Activated T-cell treated with anti-CD3 and anti-CD28 coated beads, Interleukin-2, amount 50 U/mL, for 48 hours (primary cell): ENCODE results near the gene HAUS6.
A peak's percentile ranks its signal among the peaks of the same experiment; 100 is the strongest.
"Not testable (repeated sequence)": the region's sequence is repeated elsewhere in the genome, so short reads cannot be mapped to it uniquely, and the experiment has no call there.

ENCODE experiments used
- DNase-seq, 2 experiments: peaks; one replicate each; pipeline ENCODE4 v3.0.0-alpha.2; 2020

HAUS6 gene, protein sequence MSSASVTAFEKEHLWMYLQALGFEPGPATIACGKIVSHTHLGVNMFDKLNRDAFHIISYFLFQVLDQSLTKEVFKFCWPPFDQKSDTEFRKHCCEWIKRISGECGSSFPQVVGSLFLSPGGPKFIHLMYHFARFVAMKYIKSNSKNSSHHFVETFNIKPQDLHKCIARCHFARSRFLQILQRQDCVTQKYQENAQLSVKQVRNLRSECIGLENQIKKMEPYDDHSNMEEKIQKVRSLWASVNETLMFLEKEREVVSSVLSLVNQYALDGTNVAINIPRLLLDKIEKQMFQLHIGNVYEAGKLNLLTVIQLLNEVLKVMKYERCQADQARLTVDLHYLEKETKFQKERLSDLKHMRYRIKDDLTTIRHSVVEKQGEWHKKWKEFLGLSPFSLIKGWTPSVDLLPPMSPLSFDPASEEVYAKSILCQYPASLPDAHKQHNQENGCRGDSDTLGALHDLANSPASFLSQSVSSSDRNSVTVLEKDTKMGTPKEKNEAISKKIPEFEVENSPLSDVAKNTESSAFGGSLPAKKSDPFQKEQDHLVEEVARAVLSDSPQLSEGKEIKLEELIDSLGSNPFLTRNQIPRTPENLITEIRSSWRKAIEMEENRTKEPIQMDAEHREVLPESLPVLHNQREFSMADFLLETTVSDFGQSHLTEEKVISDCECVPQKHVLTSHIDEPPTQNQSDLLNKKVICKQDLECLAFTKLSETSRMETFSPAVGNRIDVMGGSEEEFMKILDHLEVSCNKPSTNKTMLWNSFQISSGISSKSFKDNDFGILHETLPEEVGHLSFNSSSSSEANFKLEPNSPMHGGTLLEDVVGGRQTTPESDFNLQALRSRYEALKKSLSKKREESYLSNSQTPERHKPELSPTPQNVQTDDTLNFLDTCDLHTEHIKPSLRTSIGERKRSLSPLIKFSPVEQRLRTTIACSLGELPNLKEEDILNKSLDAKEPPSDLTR

GRCh38 chr9:19102631-19103345 lies at the start of gene HAUS6:
HAUS6 (minus strand) TSS chr9:19102904; CDS start chr9:19102651, 253 bp downstream.
- DNase-seq = peak; percentile 95

- not testable (repeated sequence) for DNase-seq
Observed at GRCh38 chr9:19152160-19152498, 49.4 kb upstream of the HAUS6 start.

DNA sequence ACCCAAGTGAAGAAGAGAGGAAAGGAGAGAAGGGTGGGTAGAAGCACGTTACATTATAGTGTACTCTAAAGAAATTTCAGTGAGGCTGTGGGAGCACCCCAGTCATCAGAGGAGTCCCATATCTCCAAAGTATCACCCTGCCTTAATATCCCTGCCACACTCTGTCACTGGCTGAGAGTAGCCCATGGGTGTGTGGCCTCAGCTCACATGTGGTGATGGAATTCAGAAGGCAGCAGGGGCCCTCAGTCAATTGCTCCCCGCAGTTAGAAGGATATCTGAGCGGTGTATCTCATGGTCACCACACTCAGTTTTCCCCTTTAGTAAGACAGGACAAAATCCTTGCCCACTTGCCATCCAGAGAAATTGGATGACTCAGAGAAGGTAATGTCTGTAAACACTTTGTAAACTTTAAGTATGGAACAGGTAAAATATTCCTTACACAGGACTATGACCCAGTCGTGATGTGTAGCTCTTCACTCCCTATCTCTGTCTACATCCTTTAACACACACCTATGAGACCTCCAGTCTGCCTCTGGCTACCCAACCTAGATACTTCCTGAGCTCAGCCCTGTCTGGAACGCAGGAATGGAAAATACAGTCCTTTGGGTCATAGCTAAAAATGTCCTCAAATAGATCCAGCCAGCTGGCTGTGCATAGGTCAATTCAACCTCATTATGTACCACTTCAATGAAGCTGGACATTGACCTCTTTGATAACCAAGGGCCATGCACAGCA lies 48.9 kb upstream of the HAUS6 start:
- DNase-seq = no peak

DNA sequence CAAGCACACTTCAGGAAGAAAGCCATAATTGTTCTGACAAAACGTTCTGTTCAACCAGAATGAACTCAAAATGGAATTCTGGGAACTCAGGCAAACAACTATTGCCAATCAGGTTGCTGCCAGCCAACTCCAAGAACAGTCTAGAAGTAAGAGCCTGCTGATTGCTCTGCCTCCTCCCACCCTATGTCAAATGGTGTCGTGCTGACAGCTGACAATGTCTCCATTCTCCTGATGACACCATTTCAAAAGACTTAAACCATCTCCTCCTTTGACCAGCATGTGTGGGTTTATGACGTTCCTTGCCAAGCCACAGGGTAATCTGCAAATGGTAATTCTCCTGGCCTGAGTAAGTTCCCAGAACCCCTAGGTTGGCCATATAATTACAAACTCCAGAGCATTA lies 46.5 kb upstream of the HAUS6 start:
- no peak for DNase-seq

- no peak for DNase-seq
Observed at GRCh38 chr9:19148187-19148586, 45.5 kb upstream of the HAUS6 start.

DNA sequence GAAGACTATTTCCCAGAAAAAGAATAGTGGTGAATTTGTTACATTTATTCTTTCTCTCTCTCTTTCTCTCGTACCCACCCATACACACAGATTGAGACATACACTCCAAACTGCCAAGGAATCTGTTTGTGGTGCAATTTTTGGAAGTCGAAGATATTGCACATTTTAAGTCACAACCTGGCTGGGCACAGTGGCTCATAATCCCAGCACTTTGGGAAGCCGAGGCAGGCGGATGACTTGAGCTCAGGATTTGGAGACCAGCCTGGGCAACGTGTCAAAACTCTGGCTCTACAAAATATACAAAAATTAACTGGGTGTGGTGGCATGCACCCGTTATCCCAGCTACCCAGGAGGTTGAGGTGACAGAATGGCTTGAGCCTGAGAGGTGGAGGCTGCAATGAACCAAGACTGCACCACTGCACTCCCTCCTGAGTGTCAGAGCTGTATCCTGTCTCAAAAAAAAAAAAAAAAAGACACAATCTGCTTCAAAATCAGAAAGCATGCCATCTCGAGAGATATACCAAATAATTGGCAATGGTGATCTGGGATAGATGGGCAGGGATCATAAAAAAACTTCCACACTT lies 43.8 kb upstream of the HAUS6 start:
- DNase-seq = no peak

DNA sequence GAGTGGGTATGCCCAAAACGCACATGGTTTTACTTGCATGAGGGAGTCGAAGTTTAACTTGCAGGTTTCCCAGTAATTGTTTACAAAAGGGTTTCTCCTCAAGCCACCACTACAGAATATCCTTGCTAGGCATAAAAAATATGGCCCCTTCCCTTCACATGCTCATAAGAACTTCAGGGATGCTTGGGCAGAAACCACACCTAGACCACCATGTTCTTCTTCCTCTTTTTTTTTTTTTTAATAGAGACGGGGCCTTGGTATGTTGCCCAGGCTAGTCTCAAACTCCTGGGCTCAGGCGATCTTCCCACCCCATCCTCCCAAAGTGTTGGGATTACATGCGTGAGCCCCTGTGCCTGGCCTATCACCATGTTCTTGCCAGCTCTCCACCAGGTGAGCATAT lies 43.2 kb upstream of the HAUS6 start:
- no peak for DNase-seq

DNA sequence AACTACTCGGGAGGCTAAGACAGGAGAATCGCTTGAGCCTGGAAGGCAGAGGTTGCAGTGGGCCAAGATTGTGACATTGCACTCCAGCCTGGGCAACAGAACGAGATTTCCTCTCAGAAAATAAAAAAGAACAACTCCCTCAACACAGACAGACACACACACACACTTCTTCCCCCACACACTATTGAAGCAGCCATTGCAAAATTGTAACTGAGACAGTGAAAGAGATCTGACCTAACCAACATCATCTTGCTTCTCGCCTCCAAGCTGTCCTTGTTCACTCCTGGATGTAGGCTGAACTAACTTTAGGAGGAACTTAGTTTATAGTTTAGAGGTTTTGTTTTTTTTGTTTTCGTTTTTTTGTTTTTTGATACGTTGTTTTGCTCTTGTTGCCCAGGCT lies 37.6 kb upstream of the HAUS6 start:
- DNase-seq = no peak

DNA sequence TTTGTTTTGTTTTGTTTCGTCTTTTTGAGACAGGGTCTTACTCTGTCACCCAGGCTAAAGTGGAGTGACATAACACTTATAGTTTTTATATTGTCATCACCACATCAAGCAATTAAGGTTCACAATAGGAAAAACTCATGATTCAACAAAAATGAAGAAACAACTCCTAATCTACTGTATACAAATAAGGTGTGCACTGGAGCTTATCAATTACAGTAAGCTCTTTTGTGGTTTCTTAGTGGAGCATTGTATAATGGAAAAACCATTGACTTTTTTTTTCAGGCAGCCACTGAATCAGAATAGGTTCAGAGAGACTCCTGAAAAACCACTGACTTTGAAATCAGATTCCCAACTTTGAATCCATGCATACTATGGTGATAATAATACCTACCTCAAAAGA lies 35.4 kb upstream of the HAUS6 start:
- DNase-seq = no peak

DNA sequence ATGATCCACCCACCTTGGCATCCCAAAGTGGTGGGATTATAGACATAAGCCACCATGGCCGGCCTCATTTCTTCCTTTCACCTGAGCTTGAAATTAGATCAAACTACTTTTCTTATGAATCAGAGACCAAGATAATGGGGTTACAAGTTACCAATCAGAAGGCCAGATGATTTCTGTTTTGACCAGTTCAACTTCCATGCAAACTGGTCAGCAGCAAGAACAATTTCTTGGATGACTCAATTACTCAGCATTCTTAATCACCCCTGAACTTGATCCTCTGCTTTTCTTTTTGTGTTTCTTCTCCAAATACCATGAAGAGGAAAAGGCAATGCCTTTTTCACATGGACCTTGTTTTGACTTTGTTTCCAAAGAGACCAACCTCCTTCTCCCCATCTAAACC lies 34.6 kb upstream of the HAUS6 start:
- DNase-seq = no peak

DNA sequence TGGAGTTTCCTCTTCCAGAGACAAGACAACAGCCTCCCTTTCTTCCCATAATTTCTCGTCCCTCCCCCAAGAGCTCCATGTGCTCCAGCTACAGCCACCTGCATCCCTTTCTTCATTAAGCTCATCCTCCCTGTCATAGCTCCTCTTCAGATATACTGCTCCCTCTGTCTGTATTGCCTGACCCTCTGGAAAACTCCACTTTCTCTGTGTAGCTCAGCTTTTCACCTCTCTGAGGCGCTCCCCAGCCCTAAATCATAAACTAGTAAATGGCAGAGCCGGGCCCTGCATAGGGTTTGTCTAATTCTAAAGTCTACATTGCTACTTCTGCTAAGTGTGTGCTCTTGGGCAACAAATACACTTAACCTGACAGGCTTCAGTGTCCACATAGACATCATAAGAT lies 33.4 kb upstream of the HAUS6 start:
- no peak for DNase-seq

- no peak for DNase-seq
Observed at GRCh38 chr9:19133549-19134345, 31.0 kb upstream of the HAUS6 start.

DNA sequence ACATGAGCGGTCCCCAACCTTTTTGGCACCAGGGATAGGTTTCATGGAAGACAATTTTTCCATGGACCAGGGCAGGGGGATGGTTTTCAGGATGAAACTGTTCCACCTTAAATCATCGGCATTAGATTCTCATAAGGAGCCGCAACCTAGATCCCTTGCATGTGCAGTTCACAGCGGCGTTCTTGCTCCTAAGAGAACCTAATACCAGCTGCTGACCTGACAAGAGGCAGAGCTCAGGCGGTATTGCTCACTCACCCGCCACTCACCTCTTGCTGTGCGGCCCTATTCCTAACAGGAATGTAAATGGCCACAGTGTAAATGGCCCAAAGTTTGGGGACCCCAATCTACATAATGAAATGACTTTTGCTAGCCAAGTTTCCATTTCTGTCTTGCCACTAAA lies 27.7 kb upstream of the HAUS6 start:
- no peak for DNase-seq

GRCh38 chr9:19127871-19128500 lies 25.3 kb upstream of the HAUS6 start:
- DNase-seq = peak; percentile 57 to 64

DNA sequence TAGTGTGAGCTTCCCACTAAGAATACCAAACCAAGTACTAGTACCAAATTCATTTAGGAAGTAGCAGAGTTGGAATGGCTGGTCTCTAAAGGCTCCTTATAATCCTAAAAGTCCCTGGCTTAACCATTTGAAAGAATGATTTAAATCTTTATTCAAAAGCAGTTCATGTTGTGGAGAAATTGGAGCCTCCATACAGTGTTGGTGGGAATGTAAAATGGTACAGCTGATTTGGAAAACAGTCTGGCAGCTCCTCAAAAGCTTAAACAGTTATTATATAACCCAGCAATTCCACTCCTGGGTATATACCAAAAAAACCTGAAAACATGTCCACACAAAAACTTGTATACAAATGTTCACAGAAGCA lies 21.7 kb upstream of the HAUS6 start:
- no peak for DNase-seq

DNA sequence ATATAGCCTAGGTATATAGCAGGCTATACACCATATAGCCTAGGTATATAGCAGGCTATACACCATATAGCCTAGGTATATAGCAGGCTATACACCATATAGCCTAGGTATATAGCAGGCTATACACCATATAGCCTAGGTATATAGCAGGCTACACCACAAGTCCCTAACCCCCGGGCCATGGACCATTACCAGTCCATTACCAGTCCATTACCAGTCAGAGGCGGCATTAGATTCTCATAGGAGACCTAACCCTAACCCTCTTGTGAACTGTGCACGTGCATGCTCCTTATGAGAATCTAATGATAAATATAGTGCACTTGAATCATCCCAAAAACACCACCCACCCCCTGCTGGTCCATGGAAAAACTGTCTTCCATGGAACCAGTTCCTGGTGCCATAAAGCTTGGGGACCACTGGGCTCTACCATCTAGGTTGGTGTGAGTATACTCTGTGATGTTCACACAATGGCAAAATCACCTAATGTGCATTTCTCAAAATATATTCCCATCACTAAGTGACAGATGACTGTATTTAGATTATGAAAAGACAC lies 19.9 kb upstream of the HAUS6 start:
- DNase-seq = no peak

DNA sequence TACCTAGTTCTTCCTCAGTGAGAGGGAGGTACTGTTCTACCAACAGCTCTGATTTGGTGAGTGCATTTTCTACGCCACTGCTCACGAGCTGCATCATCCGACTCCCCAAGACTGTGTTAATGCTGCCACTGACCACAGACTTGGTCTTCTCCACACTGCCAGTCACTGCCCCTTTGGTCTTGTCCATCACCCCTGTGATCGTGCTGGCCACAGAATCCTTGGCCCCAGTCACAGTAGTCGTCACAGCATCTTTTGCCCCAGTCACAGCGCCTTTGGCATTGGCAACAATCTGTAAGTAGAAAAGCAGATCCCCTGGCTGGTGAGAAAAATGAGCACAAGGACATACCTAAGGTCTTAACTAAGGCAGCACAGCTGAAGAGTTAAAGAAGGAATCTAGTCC lies 18.2 kb upstream of the HAUS6 start:
- DNase-seq = no peak

DNA sequence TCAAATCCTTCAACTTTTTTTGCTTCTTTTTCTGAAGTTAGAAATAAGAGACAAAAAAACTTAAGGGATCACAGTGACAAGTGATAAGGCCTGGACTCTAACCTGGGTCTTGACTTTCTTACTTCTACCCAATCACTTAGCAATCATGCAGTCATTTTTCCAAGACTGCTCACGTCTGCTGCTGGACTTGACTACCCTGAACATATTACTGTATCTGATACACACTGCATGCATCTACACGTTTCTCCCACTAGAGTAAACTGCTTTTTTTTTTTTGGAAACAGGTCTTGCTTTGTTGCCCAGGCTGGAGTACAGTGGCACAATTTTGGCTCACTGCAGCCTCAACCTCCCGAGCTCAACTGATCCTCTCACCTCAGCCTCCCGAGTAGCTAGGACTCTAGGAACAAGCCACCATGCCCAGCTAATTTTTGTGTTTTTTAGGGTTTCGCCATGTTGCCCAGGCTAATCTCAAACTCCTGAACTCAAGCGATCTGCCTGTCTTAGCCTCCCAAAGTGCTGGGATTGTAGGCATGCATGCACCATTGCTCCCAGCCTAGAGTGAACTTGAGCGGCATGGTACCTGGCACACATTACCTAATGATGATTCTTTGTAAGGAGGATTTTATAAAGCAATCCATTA lies 17.2 kb upstream of the HAUS6 start:
- DNase-seq = no peak

DNA sequence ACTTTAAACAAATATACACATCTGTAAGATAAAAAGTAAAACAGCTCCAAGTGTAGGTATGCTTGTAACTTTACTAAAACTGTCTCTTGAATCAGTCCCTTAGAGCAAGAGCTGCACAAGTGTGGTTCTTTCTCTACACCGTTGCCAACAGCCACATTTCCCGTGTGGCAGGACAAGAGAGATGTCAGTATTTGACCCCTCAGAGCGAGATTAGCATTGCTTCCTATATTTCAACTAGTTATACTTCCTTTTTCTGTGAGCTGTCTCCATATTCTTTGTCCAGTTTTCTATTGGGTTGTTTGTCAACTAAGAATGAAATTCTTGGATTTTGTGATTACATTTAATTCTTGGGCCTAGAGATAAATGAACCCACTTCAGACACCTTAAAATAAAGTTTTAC lies 16.5 kb upstream of the HAUS6 start:
- no peak for DNase-seq

DNA sequence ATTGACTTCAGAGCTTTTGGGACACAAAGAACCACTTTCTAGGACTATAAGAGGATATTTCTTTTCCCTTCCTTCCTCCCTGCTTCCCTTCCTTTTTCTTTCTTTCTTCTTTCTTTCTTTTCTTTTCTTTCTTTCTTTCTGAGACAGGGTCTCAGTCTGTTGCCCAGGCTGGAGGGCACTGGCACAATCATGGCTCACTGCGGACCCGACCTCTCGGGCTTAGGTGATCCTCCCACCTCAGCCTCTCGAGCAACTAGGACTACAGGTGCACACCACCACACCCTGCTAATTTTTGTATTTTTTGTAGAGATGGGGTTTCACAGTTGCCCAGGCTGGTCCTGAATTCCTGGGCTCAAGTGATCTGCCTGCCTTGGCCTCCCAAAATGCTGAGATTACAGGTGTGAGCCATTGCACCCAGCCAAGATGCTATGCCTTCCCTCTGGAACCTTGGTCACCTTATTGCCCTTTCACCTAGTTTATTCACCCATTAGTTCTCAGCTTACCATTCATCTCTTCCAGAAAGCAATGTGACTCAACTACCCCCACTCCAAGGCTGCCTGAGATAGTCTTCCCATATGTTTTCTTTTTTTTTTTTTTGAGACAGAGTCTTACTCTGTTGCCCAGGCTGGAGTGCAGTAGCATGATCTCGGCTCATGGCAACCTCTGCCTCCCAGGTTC lies 14.5 kb upstream of the HAUS6 start:
- no peak for DNase-seq
